NCI-H1092 (cell line): ENCODE measurements around the gene WNT6.

ENCODE experiments used
- DNase-seq: peaks from one replicate; lab custom pipeline; 2025; lab: John Stamatoyannopoulos, UW

Gene WNT6

GRCh38 chr2:218893349-218894150 is 33.9 kb downstream of the WNT6 start:
- DNase-seq: no peak

GRCh38 chr2:218894151-218894879 is 34.7 kb downstream of the WNT6 start:
- DNase-seq: no peak

- no peak for DNase-seq
Observed at GRCh38 chr2:218894880-218895157, 35.2 kb downstream of the WNT6 start.

GRCh38 chr2:218895326-218895725 is 35.7 kb downstream of the WNT6 start:
- DNase-seq: no peak

- no peak for DNase-seq
Observed at GRCh38 chr2:218895759-218896500, 36.3 kb downstream of the WNT6 start.

- peak; percentile 14 for DNase-seq
Observed at GRCh38 chr2:218896501-218897393, 37.1 kb downstream of the WNT6 start.

- no peak for DNase-seq
Observed at GRCh38 chr2:218897394-218898108, 37.9 kb downstream of the WNT6 start.

GRCh38 chr2:218898109-218898878 is 38.7 kb downstream of the WNT6 start:
- DNase-seq: no peak

GRCh38 chr2:218899147-218899546 is 39.5 kb downstream of the WNT6 start:
- no peak for DNase-seq

GRCh38 chr2:218902427-218902826 is 42.8 kb downstream of the WNT6 start:
- DNase-seq: no peak

GRCh38 chr2:218904176-218904575 is 44.6 kb downstream of the WNT6 start:
- DNase-seq: no peak

GRCh38 chr2:218908721-218909619 is 49.4 kb downstream of the WNT6 start:
- DNase-seq: peak; percentile 91

- no peak for DNase-seq
Observed at GRCh38 chr2:218910741-218911140, 51.1 kb downstream of the WNT6 start.

- DNase-seq: no peak
Observed at GRCh38 chr2:218920504-218920903, 60.9 kb downstream of the WNT6 start.
